KBM-7 (cell line): ENCODE measurements around the gene IKZF1.

Experiments
- DNase-seq: peaks from one replicate; pipeline ENCODE4 v3.0.0-alpha.2; 2015
- in situ Hi-C: fragments of 300-500 bp; cut with MboI; formaldehyde crosslinking; loops from 2 replicates; pipeline ENCODE4 v1.14.3; 2020; ENCODE audit warnings: low sequenced_read_pairs, low pct_unique_long_range_greater_than_20kb, mixed read lengths

The IKZF1 gene

DNA sequence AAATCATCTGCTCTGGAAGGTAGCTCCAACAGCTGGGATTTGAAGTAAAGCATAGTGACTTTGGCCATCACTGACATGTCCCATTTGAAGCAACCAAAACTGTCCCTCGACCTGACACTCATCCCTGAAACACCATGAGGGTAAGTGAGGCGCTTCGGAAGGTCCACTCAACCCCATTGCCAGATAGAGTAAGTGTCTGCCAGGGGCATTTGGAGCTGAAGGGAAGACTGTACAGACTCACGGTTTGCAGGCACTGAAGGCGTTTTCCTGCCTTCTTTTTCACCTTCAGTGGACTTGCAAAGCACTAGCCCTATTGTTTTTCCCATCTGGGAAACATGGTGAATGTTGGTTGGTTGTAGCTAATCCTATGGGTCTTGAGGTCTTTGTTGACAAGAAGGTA is 57.6 kb downstream of the IKZF1 start:
- no peak for DNase-seq
- in situ Hi-C loops = no loop called here

- in situ Hi-C loops = no loop called here
- peak; percentile 58 for DNase-seq
Measured at GRCh38 chr7:50362712-50363282, 58.3 kb downstream of the IKZF1 start.

DNA sequence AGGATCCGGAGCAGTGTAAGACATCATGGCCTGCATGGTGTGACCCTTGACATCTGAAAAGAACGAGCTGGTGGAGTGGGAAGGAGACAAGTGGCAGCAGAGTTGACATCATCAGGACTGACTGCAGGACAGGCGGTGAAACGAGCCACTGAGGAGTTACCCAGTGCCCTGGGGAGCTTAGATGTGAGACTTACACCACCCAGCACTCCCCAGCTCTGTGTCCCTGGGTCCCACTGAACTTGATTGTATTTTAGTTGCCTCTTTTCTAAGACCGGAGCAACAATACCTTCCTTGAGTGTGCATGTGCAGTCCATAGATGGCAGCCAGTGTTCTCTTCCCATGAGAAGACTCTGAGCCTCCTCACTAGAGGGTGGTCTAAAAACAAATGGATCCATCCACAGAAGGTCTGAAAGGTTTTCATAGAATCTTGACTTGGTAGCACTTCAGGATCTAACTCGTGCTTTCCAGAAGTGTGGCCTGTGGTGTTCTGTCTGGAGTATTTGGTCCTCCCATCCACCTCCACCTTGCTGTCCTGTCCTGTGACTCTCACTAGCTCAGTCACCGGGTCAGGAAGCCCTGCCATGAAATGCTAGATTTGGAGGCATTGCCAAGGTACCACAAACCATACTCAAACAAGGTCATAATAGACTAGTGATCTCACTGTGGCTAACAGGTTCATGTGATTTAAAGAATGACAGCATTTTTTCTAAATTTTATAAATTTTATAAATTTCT is 59.0 kb downstream of the IKZF1 start:
- in situ Hi-C loops = no loop called here

GRCh38 chr7:50364645-50365044 is 60.1 kb downstream of the IKZF1 start:
- in situ Hi-C loops = no loop called here
- DNase-seq = no peak

More for the DNA sequence above, 59.0 kb downstream of the IKZF1 start:
- no peak for DNase-seq

GRCh38 chr7:50366311-50366710 is 61.8 kb downstream of the IKZF1 start:
- DNase-seq = no peak
- in situ Hi-C loops = no loop called here

DNA sequence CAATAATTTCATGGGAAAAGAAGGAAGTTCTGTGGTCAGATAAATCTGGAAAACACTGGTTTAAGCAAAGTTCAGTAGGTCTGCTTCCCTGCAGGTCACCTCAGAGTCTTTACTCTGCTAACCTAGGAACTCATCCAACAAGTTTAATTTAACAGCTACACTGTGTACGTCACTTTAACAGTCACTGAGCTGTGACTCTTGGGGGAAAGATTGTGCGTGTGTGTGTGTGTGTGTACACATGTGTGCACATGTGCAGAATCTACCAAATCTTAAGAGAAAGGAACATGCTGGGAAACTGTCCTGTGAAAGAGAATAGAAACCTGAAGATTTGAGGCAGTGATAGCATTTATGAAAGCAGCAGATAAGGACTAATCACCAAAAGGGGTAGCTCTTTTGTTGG is 62.6 kb downstream of the IKZF1 start:
- in situ Hi-C loops = no loop called here
- DNase-seq = no peak

DNA sequence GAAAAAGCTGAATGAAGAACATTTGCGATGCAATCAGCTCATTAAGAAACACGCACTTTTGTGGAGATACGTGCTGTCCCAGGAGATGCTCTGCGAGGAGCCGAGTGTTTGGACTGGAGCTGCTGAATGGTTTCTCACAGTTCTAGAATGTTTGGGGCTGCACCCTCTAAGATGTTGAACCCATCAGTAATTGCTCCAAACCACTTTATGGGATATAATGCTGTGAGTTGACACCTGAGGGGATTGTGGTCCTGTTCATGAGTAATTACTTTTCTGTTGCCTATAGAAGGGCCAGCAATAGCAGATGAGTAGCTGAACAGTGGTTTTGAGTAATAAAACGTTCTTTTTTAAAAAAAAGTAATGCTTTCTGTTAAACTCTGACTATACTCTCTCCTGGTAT is 63.1 kb downstream of the IKZF1 start:
- DNase-seq = no peak
- in situ Hi-C loops = no loop called here

- in situ Hi-C loops = no loop called here
- no peak for DNase-seq
Measured at GRCh38 chr7:50368366-50368765, 63.9 kb downstream of the IKZF1 start.

- DNase-seq = peak; percentile 91
- in situ Hi-C loops = no loop called here
Measured at GRCh38 chr7:50369143-50370026, 64.9 kb downstream of the IKZF1 start.

- in situ Hi-C loops = no loop called here
- DNase-seq = no peak
Measured at GRCh38 chr7:50370884-50371283, 66.4 kb downstream of the IKZF1 start.

GRCh38 chr7:50371551-50372021 is 67.1 kb downstream of the IKZF1 start:
- in situ Hi-C loops = no loop called here
- no peak for DNase-seq

DNA sequence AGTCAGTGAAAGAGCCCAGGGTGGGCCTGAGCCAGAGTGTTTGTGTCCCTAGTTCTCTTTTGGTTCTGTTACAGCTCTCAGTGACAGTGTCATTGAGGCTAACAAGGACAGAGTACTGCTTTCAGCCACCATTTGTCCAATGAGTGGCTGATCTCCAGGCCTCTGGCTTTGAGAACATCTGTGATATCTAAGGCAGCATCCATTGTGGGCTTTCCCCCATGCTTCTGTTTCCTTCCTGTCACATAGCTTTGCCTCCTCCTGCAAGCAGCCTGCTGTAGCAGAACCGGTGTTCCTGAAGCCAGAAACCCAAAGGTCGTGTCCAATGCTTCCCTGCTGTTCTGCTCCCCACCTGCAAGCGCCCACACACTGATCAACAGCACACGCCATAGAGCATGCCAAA is 68.4 kb downstream of the IKZF1 start:
- in situ Hi-C loops = no loop called here
- no peak for DNase-seq

GRCh38 chr7:50376056-50376820 is 71.7 kb downstream of the IKZF1 start:
- in situ Hi-C loops = no loop called here
- no peak for DNase-seq

- DNase-seq = no peak
- in situ Hi-C loops = no loop called here
Measured at GRCh38 chr7:50377356-50377755, 72.8 kb downstream of the IKZF1 start.

DNA sequence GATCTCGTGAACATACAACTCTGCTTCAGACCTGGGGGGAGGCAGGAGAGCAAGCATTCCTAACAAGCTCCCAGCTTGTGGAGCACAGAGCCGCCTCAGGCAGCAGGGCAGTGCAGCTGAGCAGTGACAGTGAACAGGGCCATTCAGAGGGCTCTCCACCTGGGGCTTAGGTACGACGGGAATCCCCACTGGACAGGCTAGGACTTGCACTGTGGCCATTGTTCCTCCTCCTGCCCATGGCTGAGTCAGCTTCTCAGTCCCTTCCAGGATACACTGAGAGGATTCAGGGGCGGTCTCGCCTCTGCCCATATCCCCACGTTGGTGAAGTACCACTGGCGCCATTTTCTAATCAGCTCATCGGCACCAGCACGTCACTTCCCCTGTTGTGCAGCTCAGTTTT is 74.6 kb downstream of the IKZF1 start:
- DNase-seq = no peak
- in situ Hi-C loops = no loop called here

DNA sequence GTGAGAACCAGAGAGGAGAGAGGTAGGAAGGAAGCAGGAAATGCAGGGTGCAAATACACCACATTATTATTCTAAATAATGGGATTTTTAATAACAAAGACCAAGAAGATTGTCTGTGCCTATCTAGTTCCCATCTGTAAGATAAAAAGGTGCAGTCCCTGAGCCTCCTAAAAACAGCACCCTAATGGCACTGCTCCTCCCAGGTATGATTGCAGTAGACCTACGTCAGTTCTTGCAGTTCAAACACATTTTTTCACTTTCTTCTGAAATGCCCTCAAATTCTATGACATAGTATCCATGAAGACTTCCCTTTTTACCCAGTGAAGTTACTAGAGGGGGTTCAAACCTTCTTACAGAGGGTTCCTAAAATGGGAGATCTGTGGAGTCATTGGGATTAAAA is 75.0 kb downstream of the IKZF1 start:
- no peak for DNase-seq
- in situ Hi-C loops = no loop called here

GRCh38 chr7:50382455-50382854 is 77.9 kb downstream of the IKZF1 start:
- no peak for DNase-seq

GRCh38 chr7:50387351-50387750 is 82.8 kb downstream of the IKZF1 start:
- in situ Hi-C loops = no loop called here
- DNase-seq = no peak

More at GRCh38 chr7:50382455-50382854, 77.9 kb downstream of the IKZF1 start:
- in situ Hi-C loops = no loop called here

DNA sequence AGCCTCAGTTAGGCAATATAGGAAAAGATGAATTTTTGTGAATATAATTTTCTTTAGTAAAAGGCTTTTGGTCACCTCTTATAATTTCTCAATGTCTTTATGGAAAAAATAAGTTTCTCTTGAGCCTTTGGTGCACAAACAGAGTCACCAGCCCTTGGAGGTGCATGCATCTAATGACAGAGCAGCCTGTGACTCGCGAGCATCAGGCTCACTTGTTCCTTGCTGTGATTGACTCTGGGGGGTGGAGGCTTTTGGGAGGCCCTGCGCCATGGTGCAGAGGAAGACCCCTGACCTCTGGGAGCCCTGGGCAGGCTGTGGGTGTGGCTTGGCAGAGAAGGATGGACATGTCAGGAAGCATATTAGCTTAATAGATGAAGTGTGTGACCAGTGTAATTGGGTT is 85.4 kb downstream of the IKZF1 start:
- DNase-seq = no peak
- in situ Hi-C loops = no loop called here
